Small intestine (tissue), 7 donors: ENCODE results near the gene ZNF398. TPM values are rescaled to one million over a fixed set of nuclear protein-coding genes. Genes with fewer than 3 reads are reported as not detected.

Experiments used
- DNase-seq, 2 donors: peaks; one replicate each; pipeline versions ENCODE4 v3.0.0 to v3.0.0-alpha.2; 2013
- FAIRE-seq: peaks from 2 replicates; lab custom pipeline; 2012; peaks lifted over from hg19 to GRCh38; lab: Jason Lieb, UNC
- H3K27ac ChIP-seq, 3 donors: one replicate each; pipeline ENCODE4 v1.5.1; 2013; ENCODE audit warnings: low read length in 2 of 3, mild to moderate bottlenecking in 2 of 3, control low read depth in 1 of 3, inconsistent platforms in 1 of 3, low read depth in 1 of 3, moderate library complexity in 1 of 3
- H3K27me3 ChIP-seq, 3 donors: one replicate each; pipeline ENCODE4 v1.6.1; 2013; ENCODE audit warnings: low read length in 3 of 3, inconsistent platforms in 1 of 3; ENCODE audit not compliant: control insufficient read depth in 3 of 3, insufficient read depth in 3 of 3
- H3K36me3 ChIP-seq, 3 donors: one replicate each; pipeline ENCODE4 v1.6.1; 2013; ENCODE audit warnings: low read length in 3 of 3, inconsistent platforms in 1 of 3, low read depth in 1 of 3, mild to moderate bottlenecking in 1 of 3, moderate library complexity in 1 of 3; ENCODE audit not compliant: control insufficient read depth in 3 of 3, insufficient read depth in 2 of 3
- H3K4me1 ChIP-seq, 3 donors: one replicate each; pipeline ENCODE4 v1.6.1; 2013; ENCODE audit warnings: low read length in 2 of 3, inconsistent platforms in 1 of 3, low read depth in 1 of 3, mild to moderate bottlenecking in 1 of 3, moderate library complexity in 1 of 3; ENCODE audit not compliant: control insufficient read depth in 3 of 3, insufficient read depth in 2 of 3
- H3K4me3 ChIP-seq, 3 donors: one replicate each; pipeline ENCODE4 v1.5.1; 2013; ENCODE audit warnings: low read length in 3 of 3, control low read depth in 1 of 3, inconsistent platforms in 1 of 3, low read depth in 1 of 3, mild to moderate bottlenecking in 1 of 3, moderate library complexity in 1 of 3
- H3K9me3 ChIP-seq, 2 donors: one replicate each; pipeline ENCODE4 v1.6.1; 2013; ENCODE audit warnings: low read depth in 1 of 2, low read length in 1 of 2; ENCODE audit not compliant: control insufficient read depth in 2 of 2, insufficient read depth in 1 of 2
- WGBS, 3 donors: extraction: QIAGEN DNeasy Blood & Tissue Kit; methylation state at CpG; one replicate each; pipeline ENCODE4 v1.1.7; 2013; 5-methylcytosine and 5-hydroxymethylcytosine counted together
- polyA plus RNA-seq, 4 donors: library from polyadenylated mRNA; stranded (reverse) in 3 of 4; unstranded in 1 of 4; fragments of 200-250 nt in 3 of 4; fragments of 120-200 nt in 1 of 4; gene quantifications; one replicate each; pipeline versions ENCODE4 v1.2.1 to v1.2.3, GENCODE V29; 2013
- donor health status: healthy with polysubstance abuse.
- donor health status: control.
- donor health status: control.
- donor health status: Bipolar disorder and iron deficiency.
- donor health status: healthy.

ZNF398 gene
- polyA plus RNA-seq, 4 donors, result 2.2 to 9.9 (median 3.2) TPM

DNA sequence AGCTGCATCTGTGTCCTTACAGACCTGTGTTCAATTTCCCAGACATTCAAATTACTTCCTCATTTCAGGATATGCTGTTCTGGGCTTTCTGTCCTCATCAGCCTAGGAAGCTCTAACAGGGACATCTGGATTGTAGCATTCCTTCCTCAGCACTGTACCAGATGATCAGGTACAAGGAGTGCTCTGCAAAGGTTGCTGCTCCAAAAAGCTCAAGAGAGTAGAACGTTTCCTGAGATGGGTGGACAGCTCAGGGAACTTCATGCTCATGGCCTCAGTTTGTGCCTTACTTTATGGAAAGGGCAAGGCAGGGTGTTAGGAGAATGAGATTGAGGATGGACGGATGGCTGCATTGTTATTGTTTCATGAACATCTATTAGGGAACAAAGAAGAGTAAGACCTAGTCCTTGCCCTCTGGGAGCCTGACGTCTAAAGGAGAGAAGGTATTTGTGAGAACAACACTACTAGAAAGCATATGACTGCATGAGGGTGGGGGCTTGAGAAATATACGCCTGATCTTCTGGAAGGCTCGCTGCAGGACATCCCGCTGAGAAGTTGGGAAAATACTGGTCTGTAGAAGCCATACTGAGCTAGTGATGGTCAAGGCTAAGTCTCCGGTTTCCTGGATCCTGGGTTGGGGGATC lies 81.7 kb downstream of the ZNF398 start:
- FAIRE-seq (no peak), DNase-seq (no peak)
- Histone ChIP-seq H3K9me3 (peaks cover 0 to 3% of the 10 kb centered on the region in 2 donors), H3K36me3 (peaks cover 3 to 24% (median 12%) of the 10 kb centered on the region in 3 donors), H3K4me1 (no peaks in the 10 kb centered on the region), H3K27me3 (peaks cover 0 to 2% (median 0%) of the 10 kb centered on the region in 3 donors), H3K27ac (no peak overlapping the region), H3K4me3 (no peak overlapping the region)
- WGBS, 3 donors, result 49 to 58% (median 55%) methylated on average over 7 of the region's 7 CpGs

- Histone ChIP-seq H3K9me3 (peaks cover 0 to 3% of the 10 kb centered on the region in 2 donors), H3K27me3 (peaks cover 0 to 2% (median 0%) of the 10 kb centered on the region in 3 donors), H3K27ac (no peak overlapping the region), H3K36me3 (peaks cover 0 to 19% (median 7%) of the 10 kb centered on the region in 3 donors), H3K4me1 (no peaks in the 10 kb centered on the region), H3K4me3 (no peak overlapping the region)
- 27 to 58% (median 34%) methylated on average over 6 of the region's 6 CpGs for WGBS, 3 donors
- DNase-seq, result no peak
- no peak for FAIRE-seq
These were observed 82.3 kb downstream of the ZNF398 start for GRCh38 chr7:149229526-149229925.

DNA sequence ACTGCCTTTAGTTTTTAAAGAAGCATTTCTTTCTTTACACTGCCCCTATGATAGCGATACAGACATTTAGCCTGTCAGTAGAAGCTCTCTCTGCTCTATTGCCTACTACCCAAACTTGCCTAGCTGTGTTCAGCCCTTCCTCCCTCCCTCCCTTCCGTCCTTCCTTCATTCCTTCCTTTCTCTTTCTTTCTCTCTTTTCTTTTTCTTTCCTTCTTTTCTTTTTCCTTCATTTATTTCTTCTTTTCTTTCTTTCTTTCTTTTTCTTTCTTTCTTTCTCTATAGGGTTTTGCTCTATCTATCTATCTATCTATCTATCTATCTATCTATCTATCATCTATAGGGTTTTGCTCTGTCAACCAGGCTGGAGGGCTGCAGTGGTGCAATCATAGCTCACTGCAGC lies 85.1 kb downstream of the ZNF398 start:
- 67 to 78% (median 67%) methylated on average over 2 of the region's 2 CpGs for WGBS, 3 donors
- Histone ChIP-seq H3K36me3 (no peaks in the 10 kb centered on the region), H3K4me3 (no peak overlapping the region), H3K27ac (no peak overlapping the region), H3K4me1 (no peaks in the 10 kb centered on the region), H3K27me3 (peaks cover 0 to 2% (median 0%) of the 10 kb centered on the region in 3 donors), H3K9me3 (no peaks in the 10 kb centered on the region)
- FAIRE-seq (no peak), DNase-seq (no peak)

Other genes starting within 250 kb of the ZNF398 start
- 100 to 1,000 TPM in 2 of 4 donors, 10 to 100 TPM in 2; 19.9 to 239 (median 84.4) TPM for gene PDIA4, start 118.9 kb upstream of the ZNF398 start, polyA plus RNA-seq
- gene ZNF786, start 56.7 kb upstream of the ZNF398 start, polyA plus RNA-seq, result 1 to 10 TPM; 2.5 to 8.3 (median 3.2) TPM
- 1 to 10 TPM in 1 of 4 donors, under 1 TPM in 3; 0.45 to 3.9 (median 0.76) TPM for gene ZNF425, start 21.1 kb upstream of the ZNF398 start, polyA plus RNA-seq
- gene ZNF282, start 48.1 kb downstream of the ZNF398 start, polyA plus RNA-seq, result 10 to 100 TPM; 11.1 to 28.4 (median 15.3) TPM
- gene ZNF212, start 92.2 kb downstream of the ZNF398 start, polyA plus RNA-seq, result 10 to 100 TPM in 3 of 4 donors, 1 to 10 TPM in 1; 9.0 to 17.3 (median 15.6) TPM
- gene ZNF783, start 114.7 kb downstream of the ZNF398 start, polyA plus RNA-seq, result 1 to 10 TPM; 3.2 to 9.8 (median 5.0) TPM